A549 (cell line): ENCODE results near the gene ATP6V0C.
A peak's percentile ranks its signal among the peaks of the same experiment; 100 is the strongest.

Source experiments
- CHD4 ChIP-seq: fragments of 200-600 bp; sonication (generic); IDR thresholded peaks from 2 replicates; pipeline ENCODE4 v1.6.1; 2016; ENCODE audit warnings: antibody characterized with exemption, mild to moderate bottlenecking, borderline replicate concordance
- ESRRA ChIP-seq: fragments of 150-350 bp; IDR thresholded peaks from 2 replicates; pipeline ENCODE4 v1.6.1; 2014; ENCODE audit warnings: mild to moderate bottlenecking, low read length, borderline replicate concordance
- JUN ChIP-seq, 2 experiments: fragments of >200 bp; sonication (Bioruptor Twin); formaldehyde crosslinking; IDR thresholded peaks; 2 replicates in 1 of 2; 3 replicates in 1 of 2; pipeline ENCODE4 v1.6.1; 2016 to 2017
- POLR2A ChIP-seq: IDR thresholded peaks from 2 replicates; pipeline ENCODE4 v1.6.1; 2012; ENCODE audit warnings: mild to moderate bottlenecking, low read length
- SMC3 ChIP-seq: fragments of >200 bp; sonication (Bioruptor Twin); formaldehyde crosslinking; IDR thresholded peaks from 3 replicates; pipeline ENCODE4 v1.6.1; 2018; ENCODE audit warnings: inconsistent platforms
- TF ChIP-seq, protein P1 (sequence below): fragments of >200 bp; sonication (Bioruptor Twin); formaldehyde crosslinking; IDR thresholded peaks from 3 replicates; pipeline ENCODE4 v1.5.1; 2016
- TF ChIP-seq, protein P2 (sequence below): fragments of 200-600 bp; sonication (generic); IDR thresholded peaks from 2 replicates; pipeline ENCODE4 v1.6.1; 2016; ENCODE audit warnings: antibody characterized with exemption, mild to moderate bottlenecking, moderate library complexity

DNA sequence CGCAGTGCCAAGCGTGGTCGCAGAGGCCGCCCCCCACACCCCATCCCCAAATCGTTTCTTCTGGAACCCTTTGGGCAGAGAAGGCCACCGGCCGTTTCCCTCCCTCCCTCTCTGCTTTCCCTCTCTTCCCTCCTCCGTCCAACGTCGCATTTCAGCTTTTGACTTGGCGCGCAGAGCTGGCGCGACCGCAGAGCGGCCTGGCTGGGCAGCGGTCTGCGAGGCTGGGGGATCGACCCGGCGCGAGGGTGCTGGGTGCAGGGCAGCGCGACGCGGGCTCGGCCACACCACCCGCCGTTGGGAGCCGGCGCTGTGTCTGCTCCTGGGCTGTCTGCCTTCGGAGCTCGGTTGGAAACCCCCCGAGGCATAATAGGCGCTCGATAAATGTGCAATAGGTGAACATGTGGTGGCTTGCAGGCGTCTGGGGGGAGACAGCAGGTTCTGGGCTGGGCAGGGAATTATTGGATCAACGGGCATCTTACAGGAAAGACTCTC is 45.5 kb upstream of the ATP6V0C start:
- TF ChIP-seq, protein P1, sequence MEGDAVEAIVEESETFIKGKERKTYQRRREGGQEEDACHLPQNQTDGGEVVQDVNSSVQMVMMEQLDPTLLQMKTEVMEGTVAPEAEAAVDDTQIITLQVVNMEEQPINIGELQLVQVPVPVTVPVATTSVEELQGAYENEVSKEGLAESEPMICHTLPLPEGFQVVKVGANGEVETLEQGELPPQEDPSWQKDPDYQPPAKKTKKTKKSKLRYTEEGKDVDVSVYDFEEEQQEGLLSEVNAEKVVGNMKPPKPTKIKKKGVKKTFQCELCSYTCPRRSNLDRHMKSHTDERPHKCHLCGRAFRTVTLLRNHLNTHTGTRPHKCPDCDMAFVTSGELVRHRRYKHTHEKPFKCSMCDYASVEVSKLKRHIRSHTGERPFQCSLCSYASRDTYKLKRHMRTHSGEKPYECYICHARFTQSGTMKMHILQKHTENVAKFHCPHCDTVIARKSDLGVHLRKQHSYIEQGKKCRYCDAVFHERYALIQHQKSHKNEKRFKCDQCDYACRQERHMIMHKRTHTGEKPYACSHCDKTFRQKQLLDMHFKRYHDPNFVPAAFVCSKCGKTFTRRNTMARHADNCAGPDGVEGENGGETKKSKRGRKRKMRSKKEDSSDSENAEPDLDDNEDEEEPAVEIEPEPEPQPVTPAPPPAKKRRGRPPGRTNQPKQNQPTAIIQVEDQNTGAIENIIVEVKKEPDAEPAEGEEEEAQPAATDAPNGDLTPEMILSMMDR: no peak
- TF ChIP-seq JUN (IDR thresholded peaks at IDR 0.05) (no peak; a peak in 1 of 5 replicates), POLR2A (peak; percentile 17; the same call in 1 of the 2 replicates), SMC3 (no peak), ESRRA (no peak), CHD4 (no peak)
- TF ChIP-seq, protein P2, sequence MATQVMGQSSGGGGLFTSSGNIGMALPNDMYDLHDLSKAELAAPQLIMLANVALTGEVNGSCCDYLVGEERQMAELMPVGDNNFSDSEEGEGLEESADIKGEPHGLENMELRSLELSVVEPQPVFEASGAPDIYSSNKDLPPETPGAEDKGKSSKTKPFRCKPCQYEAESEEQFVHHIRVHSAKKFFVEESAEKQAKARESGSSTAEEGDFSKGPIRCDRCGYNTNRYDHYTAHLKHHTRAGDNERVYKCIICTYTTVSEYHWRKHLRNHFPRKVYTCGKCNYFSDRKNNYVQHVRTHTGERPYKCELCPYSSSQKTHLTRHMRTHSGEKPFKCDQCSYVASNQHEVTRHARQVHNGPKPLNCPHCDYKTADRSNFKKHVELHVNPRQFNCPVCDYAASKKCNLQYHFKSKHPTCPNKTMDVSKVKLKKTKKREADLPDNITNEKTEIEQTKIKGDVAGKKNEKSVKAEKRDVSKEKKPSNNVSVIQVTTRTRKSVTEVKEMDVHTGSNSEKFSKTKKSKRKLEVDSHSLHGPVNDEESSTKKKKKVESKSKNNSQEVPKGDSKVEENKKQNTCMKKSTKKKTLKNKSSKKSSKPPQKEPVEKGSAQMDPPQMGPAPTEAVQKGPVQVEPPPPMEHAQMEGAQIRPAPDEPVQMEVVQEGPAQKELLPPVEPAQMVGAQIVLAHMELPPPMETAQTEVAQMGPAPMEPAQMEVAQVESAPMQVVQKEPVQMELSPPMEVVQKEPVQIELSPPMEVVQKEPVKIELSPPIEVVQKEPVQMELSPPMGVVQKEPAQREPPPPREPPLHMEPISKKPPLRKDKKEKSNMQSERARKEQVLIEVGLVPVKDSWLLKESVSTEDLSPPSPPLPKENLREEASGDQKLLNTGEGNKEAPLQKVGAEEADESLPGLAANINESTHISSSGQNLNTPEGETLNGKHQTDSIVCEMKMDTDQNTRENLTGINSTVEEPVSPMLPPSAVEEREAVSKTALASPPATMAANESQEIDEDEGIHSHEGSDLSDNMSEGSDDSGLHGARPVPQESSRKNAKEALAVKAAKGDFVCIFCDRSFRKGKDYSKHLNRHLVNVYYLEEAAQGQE: no peak
